HG02798 (cell line): ENCODE measurements around the gene C9.
A peak's percentile ranks its signal among the peaks of the same experiment; 100 is the strongest.
"Not testable (repeated sequence)": the region's sequence is repeated elsewhere in the genome, so short reads cannot be mapped to it uniquely, and the experiment has no call there.

Source experiments
- ATAC-seq: cut with Tn5 transposase; IDR thresholded peaks from one replicate; pipeline ENCODE4 v1.9.1; 2021; ENCODE audit warnings: mild to moderate bottlenecking; ENCODE audit not compliant: unreplicated experiment, poor library complexity

C9 gene

GRCh38 chr5:39270225-39270848 lies 94.0 kb downstream of the C9 start:
- ATAC-seq, result peak; percentile 65

GRCh38 chr5:39267186-39267585 lies 97.1 kb downstream of the C9 start:
- ATAC-seq, result no peak

- ATAC-seq, result no peak
These were observed 97.9 kb downstream of the C9 start for GRCh38 chr5:39266442-39266841.

- peak; percentile 76 for ATAC-seq
These were observed 99.8 kb downstream of the C9 start for GRCh38 chr5:39264528-39264927.

- ATAC-seq, result no peak
These were observed 101.3 kb downstream of the C9 start for GRCh38 chr5:39262981-39263380.

- ATAC-seq, result no peak
These were observed 104.2 kb downstream of the C9 start for GRCh38 chr5:39260095-39260494.

- ATAC-seq, result no peak
These were observed 106.7 kb downstream of the C9 start for GRCh38 chr5:39257554-39257953.

GRCh38 chr5:39256477-39257235 lies 107.6 kb downstream of the C9 start:
- no peak for ATAC-seq

GRCh38 chr5:39255406-39255805 lies 108.9 kb downstream of the C9 start:
- ATAC-seq, result no peak

- no peak for ATAC-seq
These were observed 109.6 kb downstream of the C9 start for GRCh38 chr5:39254671-39255070.

- no peak for ATAC-seq
These were observed 111.1 kb downstream of the C9 start for GRCh38 chr5:39253196-39253595.

- no peak for ATAC-seq
These were observed 114.6 kb downstream of the C9 start for GRCh38 chr5:39249564-39250274.

GRCh38 chr5:39249069-39249468 lies 115.2 kb downstream of the C9 start:
- ATAC-seq, result no peak

- ATAC-seq, result no peak
These were observed 123.5 kb downstream of the C9 start for GRCh38 chr5:39240750-39241149.

GRCh38 chr5:39238366-39239105 lies 125.8 kb downstream of the C9 start:
- ATAC-seq, result no peak

- ATAC-seq, result no peak
These were observed 127.6 kb downstream of the C9 start for GRCh38 chr5:39236718-39237117.

GRCh38 chr5:39235648-39236047 lies 128.6 kb downstream of the C9 start:
- ATAC-seq, result no peak

GRCh38 chr5:39234494-39234893 lies 129.8 kb downstream of the C9 start:
- not testable (repeated sequence) for ATAC-seq
